SJSA1 (cell line): Measurements from ENCODE around the gene ST6GALNAC6. TPM values are rescaled to one million over a fixed set of nuclear protein-coding genes. Genes with fewer than 3 reads are reported as not detected.
A peak's percentile ranks its signal among the peaks of the same experiment; 100 is the strongest.

Source experiments
- DNase-seq, 2 experiments: peaks; one replicate each; pipeline ENCODE4 v3.0.0-alpha.2; 2015 to 2020; ENCODE audit warnings: low spot score in 2 of 2, low read depth in 1 of 2
- H3K27ac ChIP-seq: fragments of 250-450 bp; sonication (Bioruptor Pico); 2 replicates; pipeline ENCODE4 v1.5.1; 2020; ENCODE audit warnings: mild to moderate bottlenecking, moderate library complexity
- H3K27me3 ChIP-seq: fragments of 250-450 bp; sonication (Bioruptor Pico); replicated peaks from 2 replicates; pipeline ENCODE4 v1.5.1; 2020; ENCODE audit warnings: mild to moderate bottlenecking, moderate library complexity
- H3K36me3 ChIP-seq: fragments of 250-450 bp; sonication (Bioruptor Pico); 2 replicates; pipeline ENCODE4 v1.5.1; 2020; ENCODE audit warnings: mild to moderate bottlenecking
- H3K4me1 ChIP-seq: fragments of 250-450 bp; sonication (Bioruptor Pico); replicated peaks from 2 replicates; pipeline ENCODE4 v1.6.1; 2021; ENCODE audit warnings: mild to moderate bottlenecking
- H3K4me3 ChIP-seq: fragments of 250-450 bp; sonication (Bioruptor Pico); 2 replicates; pipeline ENCODE4 v1.5.1; 2020; ENCODE audit warnings: mild to moderate bottlenecking
- H3K9me3 ChIP-seq: fragments of 250-450 bp; sonication (Bioruptor Pico); replicated peaks from 2 replicates; pipeline ENCODE4 v1.5.1; 2020; ENCODE audit warnings: mild to moderate bottlenecking
- total RNA-seq: library from RNA; depleted of rRNA; stranded (reverse); fragments of >200 nt; shearing (Covaris generic); gene quantifications from 2 replicates; pipeline ENCODE4 v1.2.3, GENCODE V29; 2014

ST6GALNAC6 gene
- total RNA-seq, 1 experiment from 2014 or later: 42.9 TPM

DNA sequence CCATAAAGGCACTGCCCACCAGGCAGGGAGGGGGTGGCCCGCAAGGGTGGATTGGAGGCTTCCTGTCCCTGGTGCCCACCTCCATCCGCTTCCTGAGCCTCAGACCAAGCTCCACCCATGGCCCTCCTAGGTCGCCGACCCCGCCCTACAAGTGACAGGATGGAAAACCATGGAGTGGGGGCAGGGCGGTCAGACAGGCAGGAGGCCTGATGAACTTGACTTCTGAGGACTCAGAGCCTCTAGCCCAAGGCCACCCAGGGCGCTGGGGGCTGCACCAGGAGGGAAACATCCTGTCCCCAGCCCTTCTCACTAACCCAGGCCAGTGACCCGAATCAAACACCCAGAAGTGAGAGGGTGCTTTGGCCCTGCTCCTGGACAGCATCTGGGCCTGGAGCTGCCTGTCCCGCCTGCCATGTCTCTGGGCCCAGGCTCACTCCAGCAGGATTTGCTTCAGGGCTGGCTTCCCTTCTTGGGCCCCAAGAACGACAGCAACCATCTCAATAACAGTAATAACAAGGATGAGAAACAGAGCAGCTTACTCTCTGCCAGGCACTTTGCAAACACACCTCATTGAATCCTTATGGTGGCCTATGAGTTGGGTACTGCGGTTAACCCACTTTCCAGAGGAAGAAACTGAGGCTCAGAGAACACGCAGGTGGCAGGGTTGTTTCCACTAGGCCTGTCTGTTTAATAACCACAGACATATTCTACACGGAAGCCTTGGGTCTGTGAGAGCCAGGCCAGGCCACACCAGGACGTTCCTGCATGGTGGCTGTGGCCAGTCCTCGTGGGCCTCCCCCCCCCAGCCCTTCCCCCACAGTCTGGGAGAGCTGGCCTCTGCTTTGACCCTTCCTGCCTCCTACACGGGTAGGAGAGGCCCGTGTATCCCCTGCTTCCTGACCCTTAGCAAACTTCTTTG is 4.4 kb upstream of the ST6GALNAC6 start:
- H3K4me1 ChIP-seq: peaks cover 68% of the 10 kb centered on the region
- H3K27me3 ChIP-seq: no peaks in the 10 kb centered on the region
- H3K4me3 ChIP-seq: no peak overlapping the region
- peak; percentile 95 to 99 for DNase-seq
- H3K36me3 ChIP-seq: peaks cover 8% of the 10 kb centered on the region
- H3K9me3 ChIP-seq: no peaks in the 10 kb centered on the region
- peak overlapping the region; percentile 59 for H3K27ac ChIP-seq

GRCh38 chr9:127898433-127899127 is 823 bp downstream of the ST6GALNAC6 start:
- H3K36me3 ChIP-seq: peaks cover 48% of the 10 kb centered on the region
- peak overlapping the region; percentile 64 for H3K27ac ChIP-seq
- peak overlapping the region; percentile 83 for H3K4me3 ChIP-seq
- DNase-seq: peak; percentile 51 to 74
- peaks cover 49% of the 10 kb centered on the region for H3K4me1 ChIP-seq
- H3K9me3 ChIP-seq: peaks cover 2% of the 10 kb centered on the region
- no peaks in the 10 kb centered on the region for H3K27me3 ChIP-seq

DNA sequence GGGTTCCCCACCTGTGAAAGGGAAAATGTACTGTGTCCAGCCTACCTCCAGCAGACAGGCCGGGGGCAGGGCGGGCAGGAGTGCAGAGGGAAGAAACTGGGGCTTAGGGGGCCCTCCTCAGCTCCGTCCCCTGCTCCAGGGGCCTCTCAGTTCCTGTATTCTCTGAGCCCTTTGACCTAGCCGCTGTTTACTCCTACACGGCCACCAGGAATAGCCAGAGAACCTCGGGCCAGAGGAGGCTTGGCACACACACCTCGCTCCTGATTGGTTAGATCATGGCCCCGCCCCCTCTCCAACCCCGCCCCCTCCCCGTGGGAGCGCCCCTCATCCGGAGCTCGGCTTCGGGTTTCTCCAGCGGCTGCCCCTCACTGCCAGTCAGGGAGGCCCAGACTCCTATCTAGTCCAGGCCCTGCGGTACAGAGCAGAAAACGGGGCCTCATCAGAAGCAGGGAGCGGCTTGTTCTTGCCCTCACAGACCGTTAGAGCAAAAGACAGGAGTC is 2.2 kb downstream of the ST6GALNAC6 start:
- DNase-seq: peak in 1 of 2 experiments; percentile 60
- Histone ChIP-seq H3K27ac (no peak overlapping the region), H3K4me1 (peaks cover 40% of the 10 kb centered on the region), H3K4me3 (no peak overlapping the region), H3K9me3 (peaks cover 6% of the 10 kb centered on the region), H3K27me3 (no peaks in the 10 kb centered on the region), H3K36me3 (peaks cover 62% of the 10 kb centered on the region)

DNA sequence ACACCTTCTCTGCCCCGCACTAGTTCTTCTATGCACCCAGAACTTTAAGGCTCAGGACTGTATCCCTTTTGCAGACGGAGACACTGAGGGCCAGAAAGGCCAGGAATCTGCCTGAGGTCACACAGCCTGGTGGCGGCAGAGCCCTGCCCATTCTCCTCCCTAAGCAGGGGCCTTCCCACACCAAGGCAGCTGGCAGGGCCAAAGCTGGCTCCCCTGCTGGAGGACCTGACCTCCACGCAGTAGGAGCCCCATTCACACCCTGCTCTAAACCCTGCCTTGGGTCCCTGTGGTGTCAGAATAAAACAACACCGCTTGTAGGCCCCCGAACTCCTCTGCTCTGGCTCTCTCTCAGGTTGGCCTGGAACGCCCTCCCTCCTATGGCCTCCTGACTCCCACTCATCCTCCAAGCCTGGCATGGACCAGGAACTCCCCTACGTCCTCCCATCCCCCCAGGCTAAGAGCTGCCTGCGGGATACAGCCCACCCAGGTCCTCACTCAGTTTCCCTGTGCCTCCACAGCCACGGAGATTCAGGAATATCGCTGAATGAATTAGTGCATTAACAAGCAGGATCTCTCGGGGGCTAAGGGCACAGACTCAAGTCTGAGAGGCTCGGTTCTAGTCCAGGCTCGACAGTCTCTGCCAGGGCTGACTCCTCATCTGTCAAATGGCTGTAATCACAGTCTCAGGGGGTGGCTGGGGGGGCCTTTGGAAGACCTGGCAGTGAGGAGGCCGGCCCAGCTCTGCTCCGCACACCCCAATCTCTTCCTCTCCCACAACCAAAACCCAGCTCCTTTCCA is 2.8 kb downstream of the ST6GALNAC6 start:
- Histone ChIP-seq H3K9me3 (peaks cover 6% of the 10 kb centered on the region), H3K36me3 (peaks cover 65% of the 10 kb centered on the region), H3K27me3 (no peaks in the 10 kb centered on the region), H3K4me1 (peaks cover 35% of the 10 kb centered on the region), H3K4me3 (no peak overlapping the region), H3K27ac (no peak overlapping the region)
- no peak for DNase-seq

DNA sequence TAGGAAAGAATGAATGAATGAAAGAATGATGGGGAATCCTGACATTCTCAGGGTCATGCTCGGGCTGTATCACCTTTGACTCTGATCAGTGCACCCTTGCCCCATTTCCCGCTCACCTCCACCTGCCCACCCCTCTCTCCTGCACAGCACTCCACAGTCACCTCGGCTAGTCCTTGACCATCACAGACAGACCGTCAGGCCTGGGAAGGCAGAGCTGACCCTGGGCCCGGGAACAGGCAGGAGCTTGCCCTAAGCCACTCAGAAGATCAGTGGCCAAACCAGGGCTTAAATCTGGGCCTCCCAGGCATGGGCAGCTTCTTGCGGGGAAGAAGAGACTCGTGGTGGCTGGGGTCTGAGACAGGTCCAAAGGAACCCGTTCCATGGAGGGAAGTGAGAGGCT is 3.6 kb downstream of the ST6GALNAC6 start:
- H3K4me1 ChIP-seq: peaks cover 28% of the 10 kb centered on the region
- peaks cover 70% of the 10 kb centered on the region for H3K36me3 ChIP-seq
- H3K4me3 ChIP-seq: no peak overlapping the region
- no peak for DNase-seq
- no peaks in the 10 kb centered on the region for H3K27me3 ChIP-seq
- H3K27ac ChIP-seq: no peak overlapping the region
- peaks cover 6% of the 10 kb centered on the region for H3K9me3 ChIP-seq

- DNase-seq: no peak
- Histone ChIP-seq H3K27ac (no peak overlapping the region), H3K27me3 (no peaks in the 10 kb centered on the region), H3K36me3 (peaks cover 79% of the 10 kb centered on the region), H3K9me3 (peaks cover 6% of the 10 kb centered on the region), H3K4me1 (peaks cover 11% of the 10 kb centered on the region), H3K4me3 (no peak overlapping the region)
Observed at GRCh38 chr9:127893392-127893791, 6.0 kb downstream of the ST6GALNAC6 start.

GRCh38 chr9:127892831-127893230 is 6.6 kb downstream of the ST6GALNAC6 start:
- no peak for DNase-seq
- Histone ChIP-seq H3K4me1 (peaks cover 8% of the 10 kb centered on the region), H3K27ac (no peak overlapping the region), H3K9me3 (peaks cover 6% of the 10 kb centered on the region), H3K4me3 (no peak overlapping the region), H3K27me3 (no peaks in the 10 kb centered on the region), H3K36me3 (peaks cover 80% of the 10 kb centered on the region)

- Histone ChIP-seq H3K27me3 (no peaks in the 10 kb centered on the region), H3K4me3 (no peak overlapping the region), H3K27ac (no peak overlapping the region), H3K4me1 (0 out of 2 replicates have a peak, but pooled peaks cover 3% of the 10 kb centered on the region), H3K36me3 (peaks cover 81% of the 10 kb centered on the region), H3K9me3 (peaks cover 6% of the 10 kb centered on the region)
- DNase-seq: no peak
Observed at GRCh38 chr9:127890053-127890452, 9.3 kb downstream of the ST6GALNAC6 start.

GRCh38 chr9:127887792-127888191 is 11.6 kb downstream of the ST6GALNAC6 start:
- Histone ChIP-seq H3K9me3 (no peaks in the 10 kb centered on the region), H3K27me3 (no peaks in the 10 kb centered on the region), H3K36me3 (peaks cover 65% of the 10 kb centered on the region), H3K27ac (no peak overlapping the region), H3K4me3 (no peak overlapping the region), H3K4me1 (0 out of 2 replicates have a peak, but pooled peaks cover 3% of the 10 kb centered on the region)
- no peak for DNase-seq

DNA sequence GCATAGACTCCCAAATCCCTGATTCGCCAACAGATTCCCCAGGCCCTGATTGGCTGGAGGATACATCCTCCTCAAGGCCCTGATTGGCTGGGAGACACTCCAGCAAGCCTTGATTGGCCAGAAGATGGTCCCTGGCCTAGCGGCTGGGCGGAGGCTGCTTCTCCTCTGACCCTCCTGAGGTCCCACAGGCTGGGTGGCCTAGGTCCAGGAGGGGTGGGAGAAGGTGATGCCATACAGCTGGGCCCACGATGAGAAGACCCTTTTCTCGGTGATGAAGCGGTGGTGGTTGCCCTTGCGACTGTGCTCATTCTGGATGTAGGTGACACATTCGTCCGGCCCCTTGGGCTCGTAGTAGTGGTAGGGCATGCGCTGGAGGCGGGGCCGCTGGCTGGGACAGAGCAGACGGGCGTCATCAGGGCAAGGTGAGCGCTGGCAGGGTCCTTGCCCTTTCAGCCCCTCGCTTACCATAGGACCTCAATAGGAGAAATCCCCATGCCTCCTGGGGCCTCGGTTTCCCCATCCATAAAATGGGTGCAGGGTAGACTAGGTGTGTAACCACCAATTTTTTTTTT is 12.9 kb downstream of the ST6GALNAC6 start:
- Histone ChIP-seq H3K36me3 (peaks cover 56% of the 10 kb centered on the region), H3K27me3 (no peaks in the 10 kb centered on the region), H3K4me1 (no peaks in the 10 kb centered on the region), H3K4me3 (no peak overlapping the region), H3K27ac (no peak overlapping the region), H3K9me3 (no peaks in the 10 kb centered on the region)
- DNase-seq: no peak

DNA sequence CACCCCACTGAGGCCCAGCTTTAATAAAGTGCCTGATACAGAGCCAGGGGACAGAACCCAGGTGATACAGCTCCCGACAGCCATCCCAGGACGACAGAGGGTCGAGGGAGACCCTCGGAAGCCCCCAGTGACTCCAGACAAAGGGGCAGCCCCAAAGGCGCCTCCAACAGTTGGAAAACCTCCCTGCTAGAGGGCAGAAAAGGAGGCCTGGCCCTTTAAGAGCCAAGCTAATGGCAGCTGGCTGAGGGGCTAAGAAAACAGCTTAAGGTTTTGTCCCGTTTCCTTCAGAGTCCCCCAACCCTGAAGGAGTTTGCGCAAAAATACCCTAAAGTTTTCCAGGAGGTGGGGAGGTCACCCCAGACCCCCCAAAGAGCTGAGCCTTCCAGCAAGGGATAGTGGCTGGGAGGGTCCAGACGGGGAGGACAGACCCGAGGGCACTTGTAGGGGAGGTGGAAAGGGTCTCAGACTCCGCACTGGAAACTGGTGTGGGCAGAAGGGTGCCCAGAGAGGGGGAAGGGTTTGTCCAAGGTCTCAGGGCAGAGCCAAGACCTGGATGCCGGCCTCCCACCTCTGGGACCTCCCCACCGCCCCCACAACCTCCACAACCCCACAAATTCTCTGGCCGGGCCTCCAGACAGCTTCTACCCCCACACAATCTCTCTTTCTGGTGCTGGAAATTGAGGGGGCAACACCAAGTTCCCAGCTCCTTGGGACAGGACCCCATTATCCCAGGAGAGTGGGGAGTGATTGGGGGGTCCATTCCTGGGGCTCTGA is 13.7 kb downstream of the ST6GALNAC6 start:
- H3K4me3 ChIP-seq: no peak overlapping the region
- peaks cover 50% of the 10 kb centered on the region for H3K36me3 ChIP-seq
- DNase-seq: no peak
- H3K27me3 ChIP-seq: no peaks in the 10 kb centered on the region
- no peaks in the 10 kb centered on the region for H3K9me3 ChIP-seq
- H3K27ac ChIP-seq: no peak overlapping the region
- H3K4me1 ChIP-seq: no peaks in the 10 kb centered on the region

DNA sequence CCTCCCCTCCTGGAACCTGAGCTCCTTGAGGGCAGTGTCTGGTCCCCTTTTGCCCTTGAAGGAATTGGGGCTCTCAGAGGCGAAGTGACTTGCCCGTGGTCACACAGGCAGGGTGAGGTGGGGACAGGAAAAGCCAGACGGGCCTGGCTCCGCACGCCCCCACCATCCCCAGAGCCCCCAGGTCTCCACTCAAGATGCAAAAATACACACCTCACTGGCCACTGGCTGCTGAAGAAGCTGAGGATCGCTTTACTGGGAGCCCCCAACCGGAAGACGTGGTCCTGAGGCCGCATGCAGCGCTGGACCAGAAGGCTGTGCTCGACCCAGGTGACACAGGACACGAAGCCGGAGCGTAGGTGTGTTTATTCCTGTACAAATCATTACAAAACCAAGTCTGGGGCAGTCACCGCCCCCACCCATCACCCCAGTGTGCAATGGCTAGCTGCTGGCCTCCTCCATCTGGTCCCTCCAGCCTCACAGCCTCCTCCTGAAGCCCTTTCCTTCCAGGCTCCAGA is 14.4 kb downstream of the ST6GALNAC6 start:
- Histone ChIP-seq H3K36me3 (peaks cover 43% of the 10 kb centered on the region), H3K27ac (no peak overlapping the region), H3K9me3 (no peaks in the 10 kb centered on the region), H3K4me1 (no peaks in the 10 kb centered on the region), H3K4me3 (no peak overlapping the region), H3K27me3 (no peaks in the 10 kb centered on the region)
- DNase-seq: no peak
